Measurements from ENCODE around the gene RPS5.
"Not testable (repeated sequence)": the region's sequence is repeated elsewhere in the genome, so short reads cannot be mapped to it uniquely, and the experiment has no call there.

The RPS5 gene

GRCh38 chr19:58403920-58404478, 16.9 kb downstream of the RPS5 start:
- H3K9me3 Mint-ChIP-seq; H3K27ac Mint-ChIP-seq; H3K4me3 Mint-ChIP-seq; H3K27me3 Mint-ChIP-seq; H3K36me3 Mint-ChIP-seq (ENCODE audit: low read depth): not testable (repeated sequence)
- peaks cover 39% of the 10 kb centered on the region for H3K4me1 Mint-ChIP-seq (ENCODE audit: low read depth)

DNA sequence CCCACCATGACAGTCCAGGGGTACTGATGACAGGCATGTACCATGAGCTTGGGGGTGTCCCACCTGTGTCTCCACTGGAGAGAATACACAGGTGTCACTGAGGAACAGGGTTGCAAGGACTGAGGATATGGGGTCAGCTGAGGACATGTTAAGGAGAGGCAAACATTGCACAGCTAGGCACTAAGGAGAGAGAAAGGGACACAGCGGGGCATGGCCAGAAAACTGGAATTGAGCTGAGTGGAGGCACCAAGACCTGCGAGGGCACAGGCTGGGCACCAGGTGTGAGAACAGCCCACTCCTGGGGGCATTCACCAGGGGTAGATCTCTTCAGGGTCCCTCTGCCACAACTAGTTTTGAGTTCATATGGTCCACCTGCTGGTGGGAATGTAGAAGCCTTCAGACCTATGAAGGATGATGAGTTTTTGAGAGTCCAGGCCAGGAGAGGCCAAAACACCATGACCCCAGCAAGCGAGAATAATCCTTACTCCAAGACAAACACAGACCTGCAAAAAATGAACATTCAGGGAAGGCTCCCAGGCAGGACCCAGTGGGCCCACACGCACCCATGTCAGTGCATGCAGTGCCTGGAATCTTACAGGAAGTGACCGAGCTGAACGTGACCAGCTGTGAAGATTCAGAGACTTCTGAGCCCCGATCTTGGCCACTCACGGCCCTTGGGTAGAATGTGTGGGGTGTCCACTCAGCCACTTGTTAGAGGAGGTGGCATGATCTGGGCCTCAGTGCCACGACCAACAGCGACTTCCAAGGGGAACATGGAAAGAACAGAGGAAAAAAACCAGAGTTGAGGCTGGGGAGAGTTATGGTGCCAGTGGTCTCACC, 20.0 kb downstream of the RPS5 start:
- H3K4me1 Mint-ChIP-seq (ENCODE audit: low read depth) = peaks cover 39% of the 10 kb centered on the region
- no peaks in the 10 kb centered on the region for H3K27me3 Mint-ChIP-seq
- H3K4me3 Mint-ChIP-seq = peak overlapping the region; percentile 87
- peak overlapping the region; percentile 91 for H3K27ac Mint-ChIP-seq
- no peaks in the 10 kb centered on the region for H3K9me3 Mint-ChIP-seq
- H3K36me3 Mint-ChIP-seq (ENCODE audit: low read depth) = no peaks in the 10 kb centered on the region

DNA sequence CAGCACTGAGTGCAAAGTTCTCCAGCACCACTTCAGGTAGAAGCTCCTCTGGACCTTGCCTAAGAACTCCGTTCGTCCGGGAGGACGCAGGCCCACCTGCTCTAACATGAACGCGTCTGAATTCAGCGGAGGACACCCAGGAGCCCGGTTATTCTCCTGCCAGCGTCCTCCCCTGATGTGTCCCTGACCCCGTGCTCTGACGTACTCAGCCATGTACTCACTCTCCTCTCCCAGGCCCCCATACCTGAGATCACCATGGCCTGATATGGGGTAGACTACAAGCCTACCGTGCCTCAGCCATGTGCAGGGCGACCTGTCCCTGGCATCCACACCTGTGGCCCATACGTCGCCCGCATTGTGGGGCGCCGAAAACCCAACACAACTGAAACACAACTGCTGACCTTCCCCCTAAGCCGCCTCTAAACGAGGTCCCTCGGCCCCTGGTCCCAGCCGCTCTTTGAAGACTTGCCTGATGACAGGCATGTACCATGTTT, 20.6 kb downstream of the RPS5 start:
- H3K27ac Mint-ChIP-seq = peak overlapping the region; percentile 91
- peak overlapping the region; percentile 87 for H3K4me3 Mint-ChIP-seq
- no peaks in the 10 kb centered on the region for H3K9me3 Mint-ChIP-seq
- H3K4me1 Mint-ChIP-seq (ENCODE audit: low read depth) = peaks cover 35% of the 10 kb centered on the region
- no peaks in the 10 kb centered on the region for H3K27me3 Mint-ChIP-seq
- peaks cover 4% of the 10 kb centered on the region for H3K36me3 Mint-ChIP-seq (ENCODE audit: low read depth)

GRCh38 chr19:58408152-58409009, 21.3 kb downstream of the RPS5 start, which contains the start of gene ZNF584:
Gene ZNF584 (plus strand): TSS chr19:58408649. CDS start chr19:58409148, 499 bp downstream.
- H3K4me1 Mint-ChIP-seq (ENCODE audit: low read depth) = peaks cover 31% of the 10 kb centered on the region
- no peaks in the 10 kb centered on the region for H3K9me3 Mint-ChIP-seq
- peak within 1 kb of the TSS; percentile 87 for H3K4me3 Mint-ChIP-seq
- no peaks in the 10 kb centered on the region for H3K27me3 Mint-ChIP-seq
- H3K36me3 Mint-ChIP-seq (ENCODE audit: low read depth) = peaks cover 9% of the 10 kb centered on the region
- peak within 1 kb of the TSS; percentile 91 for H3K27ac Mint-ChIP-seq

- Mint-ChIP-seq H3K27me3 (no peaks in the 10 kb centered on the region), H3K9me3 (no peaks in the 10 kb centered on the region), H3K27ac (peak overlapping the region; percentile 91), H3K36me3 (ENCODE audit: low read depth) (peaks cover 9% of the 10 kb centered on the region), H3K4me1 (ENCODE audit: low read depth) (peaks cover 31% of the 10 kb centered on the region), H3K4me3 (peak overlapping the region; percentile 87)
Observed at GRCh38 chr19:58409010-58409790, 22.1 kb downstream of the RPS5 start.

DNA sequence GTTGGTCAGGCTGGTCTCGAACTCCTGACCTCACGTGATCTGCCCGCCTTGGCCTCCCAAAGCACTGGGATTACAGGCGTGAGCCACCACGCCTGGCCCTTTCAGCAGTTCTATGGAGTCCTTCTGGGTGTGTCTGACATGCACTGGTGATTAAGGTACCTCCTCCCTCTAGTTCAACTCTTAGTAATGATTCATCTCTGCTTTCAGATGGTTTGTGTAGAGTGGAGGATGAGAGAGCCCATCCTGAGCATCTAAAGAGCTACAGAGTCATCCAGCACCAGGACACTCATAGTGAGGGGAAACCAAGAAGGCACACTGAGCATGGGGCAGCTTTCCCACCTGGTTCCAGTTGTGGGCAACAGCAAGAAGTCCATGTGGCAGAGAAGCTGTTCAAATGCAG, 29.5 kb downstream of the RPS5 start:
- Mint-ChIP-seq H3K4me3 (no peak overlapping the region), H3K36me3 (ENCODE audit: low read depth) (peaks cover 64% of the 10 kb centered on the region), H3K27me3 (no peaks in the 10 kb centered on the region), H3K4me1 (ENCODE audit: low read depth) (no peaks in the 10 kb centered on the region), H3K27ac (no peak overlapping the region), H3K9me3 (no peaks in the 10 kb centered on the region)

- no peaks in the 10 kb centered on the region for H3K4me1 Mint-ChIP-seq (ENCODE audit: low read depth)
- no peak overlapping the region for H3K27ac Mint-ChIP-seq
- peaks cover 67% of the 10 kb centered on the region for H3K36me3 Mint-ChIP-seq (ENCODE audit: low read depth)
- H3K4me3 Mint-ChIP-seq = no peak overlapping the region
- no peaks in the 10 kb centered on the region for H3K9me3 Mint-ChIP-seq
- H3K27me3 Mint-ChIP-seq = no peaks in the 10 kb centered on the region
Observed at GRCh38 chr19:58417071-58417470, 30.0 kb downstream of the RPS5 start.

GRCh38 chr19:58428617-58429016, 41.5 kb downstream of the RPS5 start:
- Mint-ChIP-seq H3K27ac (no peak overlapping the region), H3K36me3 (ENCODE audit: low read depth) (peaks cover 60% of the 10 kb centered on the region), H3K27me3 (no peaks in the 10 kb centered on the region), H3K4me3 (no peak overlapping the region), H3K9me3 (peaks cover 21% of the 10 kb centered on the region), H3K4me1 (ENCODE audit: low read depth) (no peaks in the 10 kb centered on the region)

GRCh38 chr19:58429745-58430144, 42.7 kb downstream of the RPS5 start:
- H3K9me3 Mint-ChIP-seq = peaks cover 26% of the 10 kb centered on the region
- no peaks in the 10 kb centered on the region for H3K27me3 Mint-ChIP-seq
- H3K4me1 Mint-ChIP-seq (ENCODE audit: low read depth) = no peaks in the 10 kb centered on the region
- H3K4me3 Mint-ChIP-seq = no peak overlapping the region
- H3K36me3 Mint-ChIP-seq (ENCODE audit: low read depth) = peaks cover 69% of the 10 kb centered on the region
- H3K27ac Mint-ChIP-seq = no peak overlapping the region

GRCh38 chr19:58434217-58434616, 47.1 kb downstream of the RPS5 start:
- Mint-ChIP-seq H3K36me3 (ENCODE audit: low read depth) (peaks cover 88% of the 10 kb centered on the region), H3K27ac (no peak overlapping the region), H3K9me3 (peaks cover 49% of the 10 kb centered on the region), H3K4me1 (ENCODE audit: low read depth) (peaks cover 12% of the 10 kb centered on the region), H3K27me3 (no peaks in the 10 kb centered on the region), H3K4me3 (no peak overlapping the region)

DNA sequence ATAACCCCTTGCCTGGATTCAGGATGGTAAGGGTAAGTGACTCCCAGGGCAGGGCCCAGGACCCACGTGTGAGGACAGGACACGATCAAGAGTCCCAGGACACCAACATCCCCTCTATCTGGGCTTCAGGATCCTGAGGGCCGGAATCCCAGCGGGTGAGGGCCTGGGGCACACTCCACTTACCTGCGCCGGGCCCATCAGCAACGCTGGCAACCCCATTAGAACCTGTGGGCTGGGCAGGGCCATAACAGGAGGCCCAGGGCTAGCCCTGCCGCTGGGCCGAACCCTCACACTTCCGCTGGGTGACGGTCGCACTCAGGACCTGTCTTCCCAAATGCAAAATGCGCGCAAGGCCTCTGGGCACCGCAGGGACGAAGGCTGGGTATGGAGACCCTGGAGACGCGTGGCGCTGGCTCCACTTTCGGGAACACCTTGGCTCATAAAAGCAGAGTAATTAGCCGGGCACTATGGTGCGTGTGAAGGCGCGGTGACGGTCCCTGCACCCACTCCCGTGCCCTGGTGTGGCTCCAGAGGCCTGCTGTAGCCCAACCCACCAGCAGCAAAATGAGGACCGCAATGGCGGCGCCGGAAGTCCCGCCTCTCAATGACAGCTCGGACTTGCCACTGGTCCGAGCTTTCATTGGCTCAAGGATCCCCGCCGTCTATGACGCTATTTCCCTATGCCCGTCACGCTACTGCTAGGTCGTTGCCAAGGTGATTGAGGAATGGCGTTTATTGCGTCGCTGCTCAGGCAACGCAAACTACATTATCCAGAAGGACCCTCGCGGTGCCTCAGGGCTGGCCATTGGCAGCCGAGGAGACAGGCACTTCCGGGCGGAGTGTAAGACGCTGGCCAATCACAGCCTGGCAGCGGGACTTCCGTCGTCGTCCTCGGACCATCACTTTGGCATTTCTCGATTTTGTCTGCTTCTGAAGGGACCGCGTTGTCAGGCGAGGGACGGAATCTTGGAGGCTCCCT, 52.8 kb downstream of the RPS5 start, which contains the start of gene ZNF132:
ZNF132 (minus strand) TSS at position 578 of the 979 bp plus-strand sequence; CDS start at position 246, 332 bp downstream.
- Mint-ChIP-seq H3K4me3 (peak within 1 kb of the TSS; percentile 86), H3K27ac (peak within 1 kb of the TSS; percentile 92), H3K4me1 (ENCODE audit: low read depth) (peaks cover 28% of the 10 kb centered on the region), H3K27me3 (no peaks in the 10 kb centered on the region), H3K36me3 (ENCODE audit: low read depth) (peaks cover 54% of the 10 kb centered on the region), H3K9me3 (peaks cover 45% of the 10 kb centered on the region)

DNA sequence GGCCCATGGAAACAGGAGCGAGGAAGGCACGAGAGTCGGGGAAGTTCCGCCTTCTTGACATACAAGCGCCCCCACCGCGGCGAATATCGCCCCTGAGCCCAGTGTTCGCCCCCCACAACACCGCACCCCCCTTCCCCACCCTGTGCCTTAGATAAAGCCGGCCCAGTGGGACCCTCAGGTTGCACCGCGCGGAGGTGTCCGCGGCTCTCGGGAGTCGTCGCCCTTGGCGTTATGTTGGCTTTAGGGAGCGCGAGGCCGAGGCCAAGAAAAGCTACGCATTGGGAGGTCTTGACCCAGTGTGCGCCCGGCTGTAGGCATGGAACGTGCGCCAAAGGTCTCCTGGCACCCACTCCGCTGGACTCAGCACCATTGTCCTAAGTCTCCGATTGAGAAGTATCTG, 53.5 kb downstream of the RPS5 start:
- Mint-ChIP-seq H3K4me1 (ENCODE audit: low read depth) (peaks cover 28% of the 10 kb centered on the region), H3K27me3 (no peaks in the 10 kb centered on the region), H3K4me3 (peak overlapping the region; percentile 86), H3K27ac (peak overlapping the region; percentile 92), H3K36me3 (ENCODE audit: low read depth) (peaks cover 47% of the 10 kb centered on the region), H3K9me3 (peaks cover 39% of the 10 kb centered on the region)

GRCh38 chr19:58442986-58443385, 55.9 kb downstream of the RPS5 start:
- H3K36me3 Mint-ChIP-seq (ENCODE audit: low read depth) = peaks cover 25% of the 10 kb centered on the region
- H3K9me3 Mint-ChIP-seq = peaks cover 26% of the 10 kb centered on the region
- H3K27ac Mint-ChIP-seq, H3K27me3 Mint-ChIP-seq, H3K4me3 Mint-ChIP-seq: not testable (repeated sequence)
- H3K4me1 Mint-ChIP-seq (ENCODE audit: low read depth) = peaks cover 25% of the 10 kb centered on the region
